ENCODE data around the gene CLIP4. TPM values are rescaled to one million over a fixed set of nuclear protein-coding genes. Genes with fewer than 3 reads are reported as not detected.

The CLIP4 gene
- total RNA-seq, 1 experiment from 2014 or later = 18.2 TPM

DNA sequence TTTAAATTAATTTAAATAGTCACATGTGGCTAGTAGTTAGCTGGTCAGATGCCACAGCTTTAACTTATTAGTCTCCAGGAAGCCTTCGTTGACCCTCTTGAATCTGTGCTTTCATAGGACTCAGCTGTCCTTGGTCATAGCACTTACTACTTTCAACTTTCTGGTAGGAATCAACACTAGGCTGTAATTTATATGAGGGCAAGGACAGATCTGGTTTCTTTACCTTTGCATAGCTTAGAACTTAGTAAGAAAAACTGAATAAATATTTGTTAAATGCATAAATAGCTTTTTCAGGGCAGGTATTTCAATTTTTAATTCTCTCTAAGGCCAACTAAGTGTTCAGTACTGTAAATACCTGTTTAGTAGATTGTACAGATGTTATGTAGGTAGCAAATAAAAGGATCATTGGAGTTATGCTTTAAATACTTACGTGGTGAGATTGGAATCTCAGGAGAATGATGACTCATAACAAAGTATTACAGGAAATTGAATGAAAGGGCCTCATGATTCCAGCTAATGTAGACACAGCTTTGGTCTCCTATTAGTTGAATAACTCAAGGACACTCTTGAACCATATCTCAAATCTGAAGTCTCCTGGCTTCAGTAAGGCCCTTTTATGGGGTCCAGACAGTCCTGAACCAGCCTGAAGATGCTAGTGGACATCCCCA lies 2.6 kb downstream of the CLIP4 start:
- TF ChIP-seq, protein P1, sequence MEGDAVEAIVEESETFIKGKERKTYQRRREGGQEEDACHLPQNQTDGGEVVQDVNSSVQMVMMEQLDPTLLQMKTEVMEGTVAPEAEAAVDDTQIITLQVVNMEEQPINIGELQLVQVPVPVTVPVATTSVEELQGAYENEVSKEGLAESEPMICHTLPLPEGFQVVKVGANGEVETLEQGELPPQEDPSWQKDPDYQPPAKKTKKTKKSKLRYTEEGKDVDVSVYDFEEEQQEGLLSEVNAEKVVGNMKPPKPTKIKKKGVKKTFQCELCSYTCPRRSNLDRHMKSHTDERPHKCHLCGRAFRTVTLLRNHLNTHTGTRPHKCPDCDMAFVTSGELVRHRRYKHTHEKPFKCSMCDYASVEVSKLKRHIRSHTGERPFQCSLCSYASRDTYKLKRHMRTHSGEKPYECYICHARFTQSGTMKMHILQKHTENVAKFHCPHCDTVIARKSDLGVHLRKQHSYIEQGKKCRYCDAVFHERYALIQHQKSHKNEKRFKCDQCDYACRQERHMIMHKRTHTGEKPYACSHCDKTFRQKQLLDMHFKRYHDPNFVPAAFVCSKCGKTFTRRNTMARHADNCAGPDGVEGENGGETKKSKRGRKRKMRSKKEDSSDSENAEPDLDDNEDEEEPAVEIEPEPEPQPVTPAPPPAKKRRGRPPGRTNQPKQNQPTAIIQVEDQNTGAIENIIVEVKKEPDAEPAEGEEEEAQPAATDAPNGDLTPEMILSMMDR (conservative IDR thresholded peaks at IDR 0.05; ENCODE audit: low read depth, low read length) = no peak
- no peak for TF ChIP-seq EZH2 (IDR thresholded peaks at IDR 0.05; ENCODE audit: borderline replicate concordance, low read depth, low read length, poor library complexity, severe bottlenecking)
- H3K9me3 ChIP-seq (ENCODE audit: low read depth, low read length, poor library complexity, severe bottlenecking) = no peaks in the 10 kb centered on the region
- ChIA-PET CTCF (interaction anchor here (0.7 kb wide), 1 partner anchor 689 kb away, joined by 6 read pairs; no protein-coding TSS in a partner anchor), POLR2A (ENCODE audit: low non-redundant PET) (interaction anchor here (0.6 kb wide), 1 partner anchor 1842 kb away, joined by 3 read pairs; no protein-coding TSS in a partner anchor)
- H3K27ac ChIP-seq (ENCODE audit: low read depth, low read length, poor library complexity, severe bottlenecking) = no peak overlapping the region
- H3K27me3 ChIP-seq (replicated peaks; ENCODE audit: insufficient read depth, low read depth, low read length, poor library complexity) = no peaks in the 10 kb centered on the region
- BruUV-seq (replicated peaks) = no TSS peak
- DNase-seq (ENCODE audit: low spot score) = peak; percentile 66
- H3K4me3 ChIP-seq (ENCODE audit: low read depth, low read length, poor library complexity, severe bottlenecking) = no peak overlapping the region
- H3K36me3 ChIP-seq (ENCODE audit: insufficient read depth, low read length, poor library complexity, severe bottlenecking) = no peaks in the 10 kb centered on the region
- H3K4me1 ChIP-seq (ENCODE audit: insufficient read depth, low read length, poor library complexity, severe bottlenecking) = peaks cover 18% of the 10 kb centered on the region
- intact Hi-C loops (cut with micrococcal nuclease; ENCODE audit: unreplicated experiment) = no loop called here

DNA sequence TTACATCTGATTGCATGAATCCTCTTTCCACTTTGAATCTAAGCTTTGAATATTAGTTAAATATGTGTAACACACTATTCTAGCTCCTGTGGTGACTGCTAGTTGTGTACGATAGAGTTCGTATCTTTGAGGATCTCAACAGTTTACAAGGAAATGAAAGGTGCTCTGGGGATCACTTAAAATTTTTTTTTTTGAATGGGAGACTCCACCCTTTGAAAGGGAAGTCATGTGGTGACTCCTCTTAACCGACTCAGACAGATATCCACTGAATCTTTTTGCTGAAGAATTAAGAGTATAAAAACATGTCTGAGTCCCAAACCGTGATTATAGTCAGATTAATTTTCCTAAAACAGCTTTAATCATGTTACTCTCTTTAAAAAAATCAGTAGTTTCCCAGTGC lies 4.0 kb downstream of the CLIP4 start:
- Histone ChIP-seq H3K36me3 (ENCODE audit: insufficient read depth, low read length, poor library complexity, severe bottlenecking) (peaks cover 4% of the 10 kb centered on the region), H3K27me3 (replicated peaks; ENCODE audit: insufficient read depth, low read depth, low read length, poor library complexity) (no peaks in the 10 kb centered on the region), H3K4me3 (ENCODE audit: low read depth, low read length, poor library complexity, severe bottlenecking) (no peak overlapping the region), H3K4me1 (ENCODE audit: insufficient read depth, low read length, poor library complexity, severe bottlenecking) (peaks cover 18% of the 10 kb centered on the region), H3K27ac (ENCODE audit: low read depth, low read length, poor library complexity, severe bottlenecking) (no peak overlapping the region), H3K9me3 (ENCODE audit: low read depth, low read length, poor library complexity, severe bottlenecking) (peaks cover 3% of the 10 kb centered on the region)
- intact Hi-C loops (cut with micrococcal nuclease; ENCODE audit: unreplicated experiment) = no loop called here
- DNase-seq (ENCODE audit: low spot score) = no peak
- BruUV-seq (replicated peaks) = no TSS peak
- TF ChIP-seq, protein P1 (conservative IDR thresholded peaks at IDR 0.05; ENCODE audit: low read depth, low read length) = no peak
- TF ChIP-seq EZH2 (IDR thresholded peaks at IDR 0.05; ENCODE audit: borderline replicate concordance, low read depth, low read length, poor library complexity, severe bottlenecking) = no peak
- ChIA-PET CTCF (no interaction called here), POLR2A (ENCODE audit: low non-redundant PET) (no interaction called here)

DNA sequence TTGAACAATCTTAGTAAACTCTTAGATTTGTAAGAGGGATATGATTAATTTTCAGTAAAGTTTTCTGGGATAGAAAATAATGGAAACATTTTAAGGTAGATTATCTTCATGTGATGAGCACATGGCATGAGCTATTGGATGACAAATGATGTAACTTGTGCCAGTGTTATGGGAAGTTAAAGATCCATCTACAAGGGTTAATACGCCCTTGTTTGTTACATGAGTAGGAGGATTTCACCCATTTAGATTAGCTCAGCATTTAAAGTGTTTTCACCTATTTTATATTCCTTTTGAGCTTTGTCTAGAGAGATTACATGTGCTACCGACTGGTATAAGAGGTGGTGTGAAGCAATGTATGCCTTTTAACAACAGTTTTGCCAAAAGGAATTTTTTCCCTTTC lies 5.6 kb downstream of the CLIP4 start:
- BruUV-seq (replicated peaks) = no TSS peak
- no peak for DNase-seq (ENCODE audit: low spot score)
- Histone ChIP-seq H3K36me3 (ENCODE audit: insufficient read depth, low read length, poor library complexity, severe bottlenecking) (peaks cover 4% of the 10 kb centered on the region), H3K4me1 (ENCODE audit: insufficient read depth, low read length, poor library complexity, severe bottlenecking) (peaks cover 10% of the 10 kb centered on the region), H3K27ac (ENCODE audit: low read depth, low read length, poor library complexity, severe bottlenecking) (no peak overlapping the region), H3K27me3 (replicated peaks; ENCODE audit: insufficient read depth, low read depth, low read length, poor library complexity) (no peaks in the 10 kb centered on the region), H3K9me3 (ENCODE audit: low read depth, low read length, poor library complexity, severe bottlenecking) (peaks cover 4% of the 10 kb centered on the region), H3K4me3 (ENCODE audit: low read depth, low read length, poor library complexity, severe bottlenecking) (no peak overlapping the region)
- ChIA-PET POLR2A (ENCODE audit: low non-redundant PET) (no interaction called here), CTCF (no interaction called here)
- intact Hi-C loops (cut with micrococcal nuclease; ENCODE audit: unreplicated experiment) = no loop called here
- no peak for TF ChIP-seq EZH2 (IDR thresholded peaks at IDR 0.05; ENCODE audit: borderline replicate concordance, low read depth, low read length, poor library complexity, severe bottlenecking)
- TF ChIP-seq, protein P1 (conservative IDR thresholded peaks at IDR 0.05; ENCODE audit: low read depth, low read length) = no peak
